Loucy (cell line): ENCODE results near the gene TAF10.

Experiments
- CTCF ChIP-seq: fragments of 200-600 bp; sonication (generic); conservative IDR thresholded peaks from 2 replicates; pipeline ENCODE4 v1.5.1; 2014; ENCODE audit warnings: mild to moderate bottlenecking, antibody characterized with exemption, low read length
- EZH2phosphoT487 ChIP-seq: fragments of 200-600 bp; IDR thresholded peaks from 2 replicates; pipeline ENCODE4 v1.6.1; 2018; ENCODE audit warnings: antibody characterized with exemption, mild to moderate bottlenecking, moderate library complexity, borderline replicate concordance

GRCh38 chr11:6608726-6609501 is 3.1 kb downstream of the TAF10 start:
- TF ChIP-seq CTCF: no peak
- no peak for TF ChIP-seq EZH2phosphoT487
